NCI-H2227 (cell line): Measurements from ENCODE around the gene PRR5L.
"Not testable (repeated sequence)": the region's sequence is repeated elsewhere in the genome, so short reads cannot be mapped to it uniquely, and the experiment has no call there.

Experiments used
- DNase-seq: peaks from one replicate; lab custom pipeline; 2025; ENCODE audit not compliant: unreplicated experiment; lab: John Stamatoyannopoulos, UW

The PRR5L gene

DNA sequence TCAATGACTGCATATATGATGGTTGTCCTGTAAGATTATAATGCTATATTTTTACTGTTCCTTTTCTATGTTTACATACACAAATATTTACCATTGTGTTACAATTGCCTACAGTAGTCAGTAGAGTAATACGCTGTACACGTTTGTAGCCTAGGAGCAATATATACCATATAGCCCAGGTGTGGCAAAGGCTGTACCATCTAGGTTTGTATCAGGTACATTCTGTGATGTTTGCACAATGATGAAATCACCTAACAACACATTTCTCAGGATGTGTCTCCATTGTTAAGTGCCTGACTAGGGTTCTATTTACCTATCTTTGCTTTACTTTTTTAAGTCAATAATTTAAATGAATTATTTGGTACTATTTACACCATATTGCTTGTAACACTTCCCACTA lies 21.9 kb downstream of the PRR5L start:
- DNase-seq, result no peak

GRCh38 chr11:36324956-36325355 lies 28.9 kb downstream of the PRR5L start:
- DNase-seq, result not testable (repeated sequence)

- DNase-seq, result not testable (repeated sequence)
Observed at GRCh38 chr11:36325403-36325802, 29.3 kb downstream of the PRR5L start.

- DNase-seq, result no peak
Observed at GRCh38 chr11:36326524-36327419, 30.7 kb downstream of the PRR5L start.

- no peak for DNase-seq
Observed at GRCh38 chr11:36328966-36329673, 33.0 kb downstream of the PRR5L start.

GRCh38 chr11:36330411-36330810 lies 34.3 kb downstream of the PRR5L start:
- no peak for DNase-seq

GRCh38 chr11:36333468-36333867 lies 37.4 kb downstream of the PRR5L start:
- no peak for DNase-seq

DNA sequence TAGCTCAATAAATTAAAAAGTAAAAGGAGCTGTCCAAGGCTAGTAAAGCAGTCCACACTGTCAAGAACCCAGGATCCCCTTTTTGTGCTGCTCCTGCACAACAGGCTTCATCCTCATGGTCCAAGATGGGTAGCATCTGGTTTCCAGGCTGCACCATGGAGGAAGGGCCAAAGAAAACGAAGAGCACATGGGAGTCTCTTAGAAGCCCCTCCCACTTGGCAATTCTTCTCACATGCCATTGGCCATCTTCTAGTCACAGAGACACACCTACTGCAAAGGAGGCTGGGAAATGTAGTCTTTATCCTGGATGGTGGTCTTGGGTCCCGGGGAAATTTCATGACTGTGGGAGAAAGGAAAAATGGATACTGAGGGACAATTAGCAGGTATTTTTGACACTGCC lies 37.8 kb downstream of the PRR5L start:
- DNase-seq, result peak; percentile 19

- DNase-seq, result no peak
Observed at GRCh38 chr11:36339888-36340287, 43.8 kb downstream of the PRR5L start.

GRCh38 chr11:36340897-36341296 lies 44.8 kb downstream of the PRR5L start:
- no peak for DNase-seq

DNA sequence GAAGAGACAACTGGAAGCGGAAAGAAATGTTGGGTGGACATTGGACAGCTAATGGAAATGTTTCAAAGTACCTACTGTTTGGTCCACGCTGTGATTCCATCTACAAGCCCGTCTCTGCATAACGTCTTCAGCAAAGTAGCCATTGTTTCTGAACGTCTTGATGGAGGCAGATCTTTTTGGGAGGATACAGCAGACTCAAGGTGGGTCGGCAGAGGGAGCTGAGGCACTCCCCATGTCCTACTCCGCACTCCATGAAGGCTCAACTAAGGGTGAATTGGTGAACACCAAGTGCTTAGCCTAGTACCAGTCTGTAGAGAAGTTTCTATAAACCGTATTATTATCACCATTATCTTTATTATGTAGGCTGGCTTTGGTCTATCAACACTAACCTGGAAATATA lies 45.8 kb downstream of the PRR5L start:
- peak; percentile 13 for DNase-seq

DNA sequence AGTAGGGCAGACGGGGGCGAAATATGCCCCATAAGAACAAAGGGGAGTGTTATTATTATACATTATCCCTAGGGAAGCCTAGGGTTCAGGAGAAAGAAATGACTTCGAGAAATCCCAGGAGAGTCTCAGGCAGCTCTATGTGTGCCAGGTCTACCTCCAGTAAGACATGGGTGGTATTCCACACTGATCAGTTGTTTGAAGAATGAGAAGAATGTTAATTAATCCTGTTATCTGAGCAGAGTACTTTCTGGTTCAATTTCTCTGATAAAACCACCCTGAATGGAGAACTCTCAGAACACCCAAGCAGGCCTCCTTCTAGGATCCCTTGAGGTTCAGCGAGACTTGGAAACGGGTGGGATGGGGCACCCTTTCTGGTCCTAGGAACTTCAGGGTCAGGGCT lies 46.2 kb downstream of the PRR5L start:
- DNase-seq, result no peak

- DNase-seq, result no peak
Observed at GRCh38 chr11:36343436-36343835, 47.3 kb downstream of the PRR5L start.

DNA sequence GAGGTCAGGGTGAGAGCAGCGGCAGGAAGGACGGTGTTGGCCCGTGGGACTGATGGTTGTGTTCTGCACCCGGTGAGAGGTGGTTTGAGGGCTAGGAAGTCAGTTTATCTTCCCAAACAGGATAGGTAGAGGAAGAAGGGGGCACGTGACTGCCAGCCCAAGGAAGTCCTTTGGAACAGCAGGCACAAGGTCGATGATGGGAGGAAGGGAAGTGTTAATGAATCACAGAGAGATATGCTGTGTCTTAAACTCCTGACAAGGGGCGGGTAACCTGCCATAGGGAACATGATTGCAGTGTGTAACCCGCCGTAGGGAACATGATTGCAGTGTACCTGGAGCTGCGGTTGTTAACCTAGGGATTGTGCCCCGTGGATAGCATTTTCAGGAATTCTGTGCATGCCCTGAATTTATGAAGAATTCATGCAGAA lies 49.0 kb downstream of the PRR5L start:
- no peak for DNase-seq

DNA sequence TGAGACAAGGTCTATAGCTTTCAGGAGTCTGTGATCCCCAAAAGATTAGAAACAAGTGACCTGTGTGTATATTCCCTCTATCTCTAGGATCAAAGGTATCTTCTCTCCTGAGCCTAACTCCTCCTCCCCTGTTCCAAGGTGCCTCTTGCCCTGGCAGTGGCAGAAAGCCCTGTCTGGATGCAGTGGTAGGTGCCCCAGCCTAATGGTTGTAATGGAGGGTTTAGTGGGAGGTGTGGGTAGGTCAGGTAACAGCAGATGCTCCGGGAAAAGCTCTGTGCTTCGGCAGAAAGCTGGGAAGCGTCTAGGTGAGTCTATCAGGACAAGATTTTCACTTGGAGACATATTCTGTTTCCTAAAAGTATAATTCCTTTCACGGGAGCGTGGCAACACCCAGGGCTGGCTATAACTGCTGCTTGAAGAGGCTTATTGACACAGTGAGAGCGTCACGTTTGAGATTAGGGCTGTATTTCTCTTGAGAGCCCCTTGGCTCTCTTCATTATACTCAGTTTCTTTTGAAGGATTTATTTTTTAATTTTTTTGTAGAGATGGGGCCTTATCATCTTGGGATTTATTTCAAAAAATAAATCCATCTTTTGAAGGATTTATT lies 49.5 kb downstream of the PRR5L start:
- DNase-seq, result no peak

- no peak for DNase-seq
Observed at GRCh38 chr11:36346562-36347383, 50.7 kb downstream of the PRR5L start.

GRCh38 chr11:36347384-36347906 lies 51.4 kb downstream of the PRR5L start:
- DNase-seq, result no peak

DNA sequence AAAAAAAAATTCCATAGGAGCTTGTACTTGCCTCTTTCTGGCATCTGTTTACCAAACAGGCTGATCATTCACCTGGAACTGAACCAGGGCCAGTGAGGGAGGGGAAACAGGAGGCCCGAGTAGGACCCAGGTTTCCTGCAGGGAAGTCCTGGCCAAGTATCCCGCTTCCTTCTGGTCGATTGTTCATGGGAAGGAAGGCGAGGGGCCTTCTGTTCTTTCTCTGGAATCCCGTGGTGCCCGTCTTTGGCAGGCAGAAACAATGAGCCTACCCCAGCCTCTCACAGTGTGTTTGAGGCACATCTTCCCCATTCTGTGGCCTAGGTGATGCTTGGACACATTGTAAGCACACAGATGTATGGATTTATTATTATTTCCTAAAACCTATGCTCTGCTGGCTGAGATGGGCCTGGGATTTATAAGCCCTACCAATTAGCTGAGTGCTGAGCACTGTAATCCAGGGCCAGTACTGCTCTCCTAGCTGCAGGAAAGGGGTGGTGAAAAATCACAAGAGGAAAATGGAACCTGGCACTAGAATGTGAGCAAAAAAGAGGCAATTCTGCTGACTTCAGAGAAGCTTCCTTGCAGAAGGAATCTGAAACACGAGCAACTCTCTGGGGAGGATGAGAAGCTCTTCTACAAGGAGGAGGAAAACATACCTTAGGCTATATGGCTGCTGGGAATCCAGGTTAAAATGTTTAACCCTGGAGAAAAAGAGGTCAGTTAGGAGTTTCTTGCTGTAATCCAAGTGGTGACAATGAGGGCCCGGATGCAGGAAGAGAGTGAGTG lies 53.5 kb downstream of the PRR5L start:
- DNase-seq, result no peak

DNA sequence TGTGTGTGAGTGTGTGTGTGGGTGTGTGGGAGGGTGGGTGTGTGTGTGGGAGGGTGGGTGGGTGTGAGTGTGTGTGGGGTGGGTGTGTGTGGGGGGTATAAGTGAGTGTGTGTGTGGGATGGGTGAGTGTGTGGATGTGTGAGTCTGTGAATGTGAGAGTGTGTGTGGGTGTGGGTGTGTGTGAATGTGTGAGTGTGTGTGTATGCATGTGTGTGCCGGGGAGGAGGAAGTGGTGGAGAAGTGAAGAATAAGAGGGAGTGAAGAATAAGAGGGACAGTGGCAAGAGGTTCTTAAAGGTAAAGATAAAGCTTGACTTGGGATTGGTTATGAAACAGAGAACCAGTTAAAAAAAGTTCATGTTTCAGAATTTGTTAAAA lies 54.0 kb downstream of the PRR5L start:
- DNase-seq, result no peak

GRCh38 chr11:36352922-36353321 lies 56.8 kb downstream of the PRR5L start:
- DNase-seq, result no peak
